Mammary microvascular endothelial cell (primary cell): ENCODE data around the gene LSM2. TPM values are rescaled to one million over a fixed set of nuclear protein-coding genes. Genes with fewer than 3 reads are reported as not detected.

ENCODE experiments used
- total RNA-seq: library from RNA; depleted of rRNA; stranded (reverse); fragments of >200 nt; gene quantifications from 2 replicates; pipeline ENCODE4 v1.2.3, GENCODE V29; 2015

LSM2 gene
- 117 and 140 TPM in 2 replicates for total RNA-seq

GRCh38 chr6:31806470-31807272, at the start of gene LSM2:
LSM2 (minus strand) TSS chr6:31806966; CDS start chr6:31806757, 209 bp downstream.

GRCh38 chr6:31827286-31828079, 20.7 kb upstream of the LSM2 start, which contains the start of gene HSPA1B:
HSPA1B (plus strand) TSS chr6:31827738; CDS start chr6:31827951, 213 bp downstream.

GRCh38 chr6:31815025-31815838, 8.5 kb upstream of the LSM2 start, which contains the start of the genes HSPA1A and HSPA1L:
HSPA1A (plus strand) TSS chr6:31815543; CDS start chr6:31815757, 214 bp downstream.
HSPA1L (minus strand) TSS chr6:31815283; CDS start chr6:31811972, 3,311 bp downstream.

GRCh38 chr6:31795616-31796298, 11.0 kb downstream of the LSM2 start, which contains the start of gene VARS1:
VARS1 (minus strand) TSS chr6:31795752; CDS start chr6:31795217, 535 bp downstream.

GRCh38 chr6:31776989-31777666, 29.6 kb downstream of the LSM2 start, which contains the start of gene VWA7:
VWA7 (minus strand) TSS chr6:31777328; CDS start chr6:31776779, 549 bp downstream.

GRCh38 chr6:31762356-31762755, 44.4 kb downstream of the LSM2 start, which contains the start of gene SAPCD1:
SAPCD1 (plus strand) TSS chr6:31762656; CDS start chr6:31763055, 399 bp downstream.

Other genes starting within 250 kb of the LSM2 start
- gene LTA, start 234.7 kb downstream of the LSM2 start, total RNA-seq, result 0.13 TPM in 1 of 2 replicates, not detected in the other
- gene TNF, start 231.4 kb downstream of the LSM2 start, total RNA-seq, result 0.20 TPM in 1 of 2 replicates, not detected in the other
- gene LTB, start 224.5 kb downstream of the LSM2 start, total RNA-seq, result 2.2 and 7.0 TPM in 2 replicates
- gene LST1, start 220.7 kb downstream of the LSM2 start, total RNA-seq, result 0.20 and 0.98 TPM in 2 replicates
- not detected in 2 replicates for gene NCR3, start 214.0 kb downstream of the LSM2 start, total RNA-seq
- not detected in 2 replicates for gene AIF1, start 191.7 kb downstream of the LSM2 start, total RNA-seq
- 90.2 and 95.7 TPM in 2 replicates for gene PRRC2A, start 186.3 kb downstream of the LSM2 start, total RNA-seq
- 273 and 296 TPM in 2 replicates for gene BAG6, start 154.3 kb downstream of the LSM2 start, total RNA-seq
- gene APOM, start 151.1 kb downstream of the LSM2 start, total RNA-seq, result 1.2 and 1.4 TPM in 2 replicates
- gene C6orf47, start 146.2 kb downstream of the LSM2 start, total RNA-seq, result 14.2 and 15.2 TPM in 2 replicates
- 11.7 and 17.9 TPM in 2 replicates for gene GPANK1, start 142.0 kb downstream of the LSM2 start, total RNA-seq
- gene CSNK2B, start 140.9 kb downstream of the LSM2 start, total RNA-seq, result 279 and 308 TPM in 2 replicates
- gene LY6G5B, start 137.0 kb downstream of the LSM2 start, total RNA-seq, result 0.93 and 3.1 TPM in 2 replicates
- 2.5 and 3.3 TPM in 2 replicates for gene LY6G5C, start 125.9 kb downstream of the LSM2 start, total RNA-seq
- gene ABHD16A, start 103.6 kb downstream of the LSM2 start, total RNA-seq, result 36.2 and 38.2 TPM in 2 replicates
- gene LY6G6F, start 100.1 kb downstream of the LSM2 start, total RNA-seq, result not detected in 2 replicates
- not detected in 2 replicates for gene LY6G6D, start 91.6 kb downstream of the LSM2 start, total RNA-seq
- gene LY6G6C, start 85.2 kb downstream of the LSM2 start, total RNA-seq, result not detected in 2 replicates
- not detected in 2 replicates for gene MPIG6B, start 83.6 kb downstream of the LSM2 start, total RNA-seq
- gene DDAH2, start 77.7 kb downstream of the LSM2 start, total RNA-seq, result 90.3 and 106 TPM in 2 replicates
- 1,055 and 1,092 TPM in 2 replicates for gene CLIC1, start 70.4 kb downstream of the LSM2 start, total RNA-seq
- 8.3 and 14.5 TPM in 2 replicates for gene MSH5, start 67.0 kb downstream of the LSM2 start, total RNA-seq
- 0.67 and 1.7 TPM in 2 replicates for gene SAPCD1, start 44.3 kb downstream of the LSM2 start, total RNA-seq
- 0.49 and 1.6 TPM in 2 replicates for gene VWA7, start 29.6 kb downstream of the LSM2 start, total RNA-seq
- 102 and 107 TPM in 2 replicates for gene VARS1, start 11.2 kb downstream of the LSM2 start, total RNA-seq
- gene HSPA1L, start 8.3 kb upstream of the LSM2 start, total RNA-seq, result 0.33 and 0.39 TPM in 2 replicates
- gene HSPA1A, start 8.6 kb upstream of the LSM2 start, total RNA-seq, result 158 and 167 TPM in 2 replicates
- gene HSPA1B, start 20.8 kb upstream of the LSM2 start, total RNA-seq, result 110 and 126 TPM in 2 replicates
- gene NEU1, start 55.9 kb upstream of the LSM2 start, total RNA-seq, result 96.4 and 102 TPM in 2 replicates
- gene SLC44A4, start 72.0 kb upstream of the LSM2 start, total RNA-seq, result 0.30 and 0.33 TPM in 2 replicates
- 35.4 and 39.2 TPM in 2 replicates for gene EHMT2, start 90.7 kb upstream of the LSM2 start, total RNA-seq
- gene ZBTB12, start 95.1 kb upstream of the LSM2 start, total RNA-seq, result 0.53 and 0.54 TPM in 2 replicates
- gene C2, start 120.8 kb upstream of the LSM2 start, total RNA-seq, result not detected in 2 replicates
- gene CFB, start 139.1 kb upstream of the LSM2 start, total RNA-seq, result 3.9 and 7.0 TPM in 2 replicates
- 99.5 and 101 TPM in 2 replicates for gene NELFE, start 152.0 kb upstream of the LSM2 start, total RNA-seq
- 38.9 and 44.7 TPM in 2 replicates for gene SKIC2, start 152.2 kb upstream of the LSM2 start, total RNA-seq
- gene DXO, start 165.2 kb upstream of the LSM2 start, total RNA-seq, result 18.7 and 22.7 TPM in 2 replicates
- gene C4A, start 175.1 kb upstream of the LSM2 start, total RNA-seq, result 0.53 and 1.3 TPM in 2 replicates
- gene C4B, start 207.8 kb upstream of the LSM2 start, total RNA-seq, result 0.33 and 1.6 TPM in 2 replicates
- not detected in 2 replicates for gene CYP21A2, start 231.4 kb upstream of the LSM2 start, total RNA-seq